ENCODE measurements around the gene DICER1. TPM values are rescaled to one million over a fixed set of nuclear protein-coding genes. Genes with fewer than 3 reads are reported as not detected.
"Not testable (repeated sequence)": the region's sequence is repeated elsewhere in the genome, so short reads cannot be mapped to it uniquely, and the experiment has no call there.

Gene DICER1
- polyA plus RNA-seq (ENCODE audit: insufficient read length in 4 of 4): 10 to 100 TPM; 43.5 to 65.5 (median 55.2) TPM

GRCh38 chr14:95157327-95158189, at the start of gene DICER1:
Gene DICER1, minus strand, starts transcription at chr14:95157529. Its CDS starts 24,071 bp downstream, at chr14:95133458.
- DNase-seq (ENCODE audit: low read depth in 4 of 4, low spot score in 2 of 4): peak; percentile 87 to 93 (median 90)

- DNase-seq (ENCODE audit: low read depth in 4 of 4, low spot score in 2 of 4): no peak
These were observed 49.2 kb upstream of the DICER1 start for GRCh38 chr14:95206534-95206933.

- DNase-seq (ENCODE audit: low read depth in 4 of 4, low spot score in 2 of 4): no peak
These were observed 47.4 kb upstream of the DICER1 start for GRCh38 chr14:95204705-95205104.

- DNase-seq (ENCODE audit: low read depth in 4 of 4, low spot score in 2 of 4): not testable (repeated sequence)
These were observed 44.4 kb upstream of the DICER1 start for GRCh38 chr14:95201745-95202144.

GRCh38 chr14:95200404-95200803, 43.1 kb upstream of the DICER1 start:
- no peak for DNase-seq (ENCODE audit: low read depth in 4 of 4, low spot score in 2 of 4)

- DNase-seq (ENCODE audit: low read depth in 4 of 4, low spot score in 2 of 4): no peak
These were observed 42.1 kb upstream of the DICER1 start for GRCh38 chr14:95199298-95199983.

GRCh38 chr14:95198320-95198719, 41.0 kb upstream of the DICER1 start:
- no peak for DNase-seq (ENCODE audit: low read depth in 4 of 4, low spot score in 2 of 4)

- DNase-seq (ENCODE audit: low read depth in 4 of 4, low spot score in 2 of 4): peak in 1 of 4 donors; percentile 65
These were observed 40.2 kb upstream of the DICER1 start for GRCh38 chr14:95197551-95197950.

GRCh38 chr14:95196826-95197545, 39.7 kb upstream of the DICER1 start:
- DNase-seq (ENCODE audit: low read depth in 4 of 4, low spot score in 2 of 4): no peak

- no peak for DNase-seq (ENCODE audit: low read depth in 4 of 4, low spot score in 2 of 4)
These were observed 38.9 kb upstream of the DICER1 start for GRCh38 chr14:95196268-95196667.

- no peak for DNase-seq (ENCODE audit: low read depth in 4 of 4, low spot score in 2 of 4)
These were observed 37.7 kb upstream of the DICER1 start for GRCh38 chr14:95195031-95195430.

- DNase-seq (ENCODE audit: low read depth in 4 of 4, low spot score in 2 of 4): no peak
These were observed 35.8 kb upstream of the DICER1 start for GRCh38 chr14:95193081-95193480.

- no peak for DNase-seq (ENCODE audit: low read depth in 4 of 4, low spot score in 2 of 4)
These were observed 35.0 kb upstream of the DICER1 start for GRCh38 chr14:95192311-95192710.

- no peak for DNase-seq (ENCODE audit: low read depth in 4 of 4, low spot score in 2 of 4)
These were observed 34.3 kb upstream of the DICER1 start for GRCh38 chr14:95191445-95192199.

- DNase-seq (ENCODE audit: low read depth in 4 of 4, low spot score in 2 of 4): no peak
These were observed 33.5 kb upstream of the DICER1 start for GRCh38 chr14:95190857-95191256.

GRCh38 chr14:95190346-95190840, 33.1 kb upstream of the DICER1 start:
- no peak for DNase-seq (ENCODE audit: low read depth in 4 of 4, low spot score in 2 of 4)

GRCh38 chr14:95189367-95190132, 32.2 kb upstream of the DICER1 start:
- DNase-seq (ENCODE audit: low read depth in 4 of 4, low spot score in 2 of 4): no peak

- DNase-seq (ENCODE audit: low read depth in 4 of 4, low spot score in 2 of 4): no peak
These were observed 31.1 kb upstream of the DICER1 start for GRCh38 chr14:95188380-95188779.

GRCh38 chr14:95185767-95186392, 28.6 kb upstream of the DICER1 start:
- no peak for DNase-seq (ENCODE audit: low read depth in 4 of 4, low spot score in 2 of 4)

All from left renal cortex interstitium (tissue), 4 donors.